Endothelial cell of umbilical vein (primary cell): ENCODE results near the gene LRIG1.

Source experiments
- FOS ChIP-seq: IDR thresholded peaks from 2 replicates; pipeline ENCODE4 v1.6.1; 2011; ENCODE audit warnings: mild to moderate bottlenecking, low read length, moderate library complexity, borderline replicate concordance; ENCODE audit not compliant: insufficient read depth
- POLR2A ChIP-seq: IDR thresholded peaks from 2 replicates; pipeline ENCODE4 v1.6.1; 2012; ENCODE audit warnings: low read depth, mild to moderate bottlenecking, control low read depth, low read length

DNA sequence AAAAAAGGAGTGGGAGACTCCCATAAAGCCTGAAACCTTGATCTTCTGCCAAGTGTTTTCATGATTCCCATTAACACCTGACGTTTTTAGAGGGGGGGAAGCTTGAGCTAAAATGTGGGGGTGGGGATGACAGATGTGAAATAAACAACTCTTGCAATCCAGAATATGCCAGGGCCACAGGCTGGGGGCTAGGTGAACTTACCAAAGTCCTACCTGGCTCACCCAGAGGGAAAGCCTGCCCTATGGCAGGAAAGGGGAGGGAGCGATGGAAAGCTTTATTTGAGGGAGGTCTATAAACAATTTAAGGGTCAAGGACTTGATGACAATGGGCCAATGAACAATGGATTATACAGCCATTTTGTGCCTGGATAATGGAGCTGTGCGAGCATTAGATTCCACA lies 108.3 kb downstream of the LRIG1 start:
- TF ChIP-seq POLR2A (no peak), FOS (no peak)
